GM21447 (cell line): ENCODE results near the gene MYO16.

ENCODE experiments used
- ATAC-seq: cut with Tn5 transposase; IDR thresholded peaks from one replicate; pipeline ENCODE4 v1.9.1; 2021; ENCODE audit not compliant: unreplicated experiment

MYO16 gene

DNA sequence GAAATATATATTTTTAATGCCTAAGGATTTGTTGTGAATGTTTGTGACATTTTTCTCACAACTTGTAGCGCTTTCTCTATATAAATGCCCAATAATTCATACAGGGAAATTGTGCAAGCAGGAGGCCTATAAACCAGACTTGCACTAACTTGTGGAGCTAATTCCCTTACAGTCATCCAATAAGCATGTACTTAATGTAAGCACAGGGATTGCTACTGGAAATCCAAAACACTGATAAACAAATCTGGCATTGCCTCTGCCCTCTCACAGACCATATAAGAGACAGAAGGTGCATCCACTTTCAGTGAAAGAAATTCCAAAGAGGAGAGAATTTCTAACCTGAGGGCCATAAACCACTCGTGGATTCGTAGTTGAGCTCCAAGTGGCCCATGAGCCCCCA, 518.8 kb downstream of the MYO16 start:
- ATAC-seq: no peak

GRCh38 chr13:109150696-109151095, 521.3 kb downstream of the MYO16 start:
- ATAC-seq: no peak

DNA sequence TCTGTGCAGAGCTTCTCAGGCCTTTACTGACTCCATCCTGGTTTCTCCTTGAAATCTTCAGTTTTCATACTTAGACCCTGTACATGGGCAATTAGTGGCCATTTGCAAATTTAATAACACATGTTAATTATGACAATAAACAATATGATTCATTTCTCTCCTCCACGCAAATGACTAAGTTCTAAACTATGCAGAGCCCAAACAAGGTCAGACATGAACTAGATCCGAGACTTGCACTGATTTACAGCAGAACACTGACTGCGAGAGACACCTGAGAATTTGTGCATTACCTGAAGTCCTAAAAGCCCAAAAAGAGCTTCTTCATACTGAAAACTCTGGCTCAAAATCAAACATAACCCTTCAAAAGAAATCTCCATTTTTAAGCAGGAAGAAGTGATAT, 521.8 kb downstream of the MYO16 start:
- no peak for ATAC-seq

DNA sequence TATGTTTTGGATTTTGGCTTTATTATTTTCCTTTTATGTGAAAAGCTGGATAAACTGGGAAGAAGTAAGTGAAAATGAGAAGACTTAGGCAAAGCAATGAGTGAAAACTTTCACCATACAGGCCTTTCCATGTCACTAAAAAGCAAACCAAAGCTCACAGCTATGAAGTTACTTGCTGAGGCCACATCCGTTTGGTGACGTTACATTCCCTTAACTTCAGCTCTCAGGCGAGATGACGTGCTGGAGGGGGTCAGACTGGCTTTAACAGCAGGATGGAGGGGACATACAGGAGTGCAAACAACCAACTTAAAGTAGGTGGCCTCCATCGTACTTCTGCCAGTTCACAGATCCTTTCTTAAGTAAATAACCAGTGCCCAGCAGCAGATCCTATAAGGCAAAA, 522.3 kb downstream of the MYO16 start:
- ATAC-seq: no peak

- no peak for ATAC-seq
These were observed 523.0 kb downstream of the MYO16 start for GRCh38 chr13:109152311-109152820.

DNA sequence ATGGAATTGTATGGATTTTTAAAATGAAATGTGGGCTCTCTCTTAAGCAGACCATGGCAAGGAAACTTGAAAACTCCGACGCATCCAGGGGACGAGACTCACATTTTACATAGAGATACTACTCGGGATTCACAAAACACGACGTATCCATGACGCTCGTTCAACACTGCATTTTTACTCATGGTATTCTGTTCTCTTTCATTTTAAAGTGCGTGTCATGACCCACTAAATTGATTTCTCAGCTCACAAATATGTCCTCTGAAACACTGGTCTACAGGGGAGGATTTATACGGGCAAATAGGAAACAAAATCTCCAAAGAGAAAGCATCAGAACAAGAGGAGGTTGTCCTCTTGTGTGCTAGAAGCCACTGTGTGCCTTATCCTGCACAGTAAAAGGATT, 523.5 kb downstream of the MYO16 start:
- ATAC-seq: no peak

GRCh38 chr13:109154146-109154545, 524.7 kb downstream of the MYO16 start:
- no peak for ATAC-seq

DNA sequence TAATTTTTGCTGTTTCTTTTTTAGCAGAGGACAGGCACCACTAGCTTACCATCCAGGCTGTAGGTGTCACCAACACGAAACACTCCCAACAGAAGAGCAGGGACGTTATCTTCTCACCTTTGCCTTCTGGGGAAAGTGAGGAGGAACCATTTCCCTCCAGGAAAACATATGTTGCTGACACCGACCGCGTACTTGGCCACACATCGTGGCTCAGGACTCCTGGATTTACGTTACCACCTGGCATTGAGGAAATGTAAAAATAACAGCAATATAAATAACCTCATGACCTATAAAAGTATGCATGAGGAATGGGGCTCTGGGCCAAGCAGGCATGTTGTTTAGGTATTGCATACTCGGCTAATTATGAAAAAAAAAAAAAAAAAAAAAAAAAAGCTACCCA, 525.1 kb downstream of the MYO16 start:
- ATAC-seq: no peak

DNA sequence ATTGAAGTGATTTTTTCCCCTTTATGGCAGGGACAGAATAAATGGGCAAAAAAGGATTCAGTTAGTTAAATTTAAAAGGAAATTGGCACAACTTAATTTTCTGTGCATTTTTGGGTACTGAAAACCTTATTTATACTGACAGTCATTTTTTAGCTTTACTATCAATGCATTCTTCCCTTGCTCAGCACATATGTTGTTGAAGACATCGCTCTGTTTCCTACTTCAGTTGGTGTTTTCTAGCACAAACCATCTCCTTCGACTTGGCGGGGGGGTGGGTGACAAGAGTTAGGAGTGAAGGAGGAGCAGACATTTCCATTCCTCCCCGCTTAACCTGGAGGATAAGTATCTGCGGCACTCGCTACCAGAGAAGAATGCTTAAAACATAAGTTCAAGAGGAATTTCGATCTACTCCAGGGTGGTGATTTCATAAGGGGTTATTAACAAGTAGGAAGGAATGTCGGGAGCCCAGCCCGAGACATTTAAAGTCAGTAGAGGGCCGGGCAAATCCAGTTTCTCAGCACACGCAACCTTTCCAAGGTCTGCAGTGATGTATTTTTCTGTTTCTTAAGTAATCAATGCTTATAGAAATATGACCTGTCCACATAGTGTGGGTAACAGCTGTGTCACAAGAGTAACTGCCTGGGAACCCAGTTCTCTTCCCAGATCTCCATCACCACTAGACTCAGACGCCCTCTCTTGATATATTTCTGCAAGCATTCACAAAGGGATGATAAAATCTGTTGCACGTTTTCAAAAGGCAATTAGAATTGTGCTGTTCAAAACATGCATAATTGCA, 525.8 kb downstream of the MYO16 start:
- ATAC-seq: no peak

DNA sequence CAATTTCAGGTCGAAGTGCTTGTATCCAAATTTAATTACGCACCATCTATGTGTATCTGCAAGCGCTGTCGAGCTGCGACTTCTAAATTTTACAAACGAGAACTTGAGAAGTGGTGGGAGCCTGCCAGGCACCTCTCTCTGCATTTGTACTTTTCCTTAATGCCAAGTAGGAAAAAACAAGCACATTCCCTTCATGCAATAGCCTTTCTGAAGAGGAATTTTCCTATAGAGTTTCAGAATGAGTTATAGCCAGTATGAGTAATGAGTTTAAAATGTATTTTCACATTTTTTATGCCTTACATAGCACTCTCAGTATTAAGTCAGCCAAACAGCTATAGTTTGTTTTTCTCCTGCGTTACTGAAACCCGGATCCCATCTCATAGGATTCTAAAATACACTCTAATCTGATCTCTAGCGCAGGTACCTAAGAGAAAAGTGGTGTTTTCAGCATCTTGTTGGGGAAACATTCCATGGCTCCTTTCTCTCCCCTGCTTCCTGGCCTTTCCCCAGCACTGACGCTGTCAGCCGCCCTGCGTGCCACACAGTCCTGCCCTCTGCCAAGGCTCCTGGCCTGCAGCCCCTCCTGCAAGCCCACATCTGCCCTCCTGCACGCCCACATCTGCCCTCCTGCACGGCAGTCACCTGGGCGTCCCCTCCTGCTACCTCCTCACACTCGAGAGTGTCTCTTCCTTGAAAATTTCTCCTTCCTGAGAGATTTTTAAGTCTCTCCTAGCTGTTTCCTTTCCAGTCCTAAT, 526.9 kb downstream of the MYO16 start:
- no peak for ATAC-seq

DNA sequence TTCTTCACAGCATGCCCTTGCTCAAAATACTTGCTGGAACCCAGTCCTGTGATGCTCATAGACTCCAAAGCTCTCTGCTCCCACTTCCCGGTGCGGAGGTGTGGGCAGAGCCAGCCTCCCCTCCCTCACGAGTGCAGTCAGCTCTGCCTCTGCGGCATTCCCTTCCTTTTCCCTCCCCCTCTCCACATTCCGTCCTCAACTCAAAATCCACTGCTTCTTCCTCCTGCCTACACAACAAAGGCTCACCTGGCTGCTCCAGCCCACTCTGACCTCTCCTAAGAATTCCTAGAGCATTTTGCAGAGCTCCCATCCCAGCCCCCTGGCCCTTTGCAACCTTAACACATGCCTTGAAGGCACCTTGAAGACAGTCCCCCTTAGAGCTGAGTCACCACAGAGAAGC, 527.9 kb downstream of the MYO16 start:
- no peak for ATAC-seq

DNA sequence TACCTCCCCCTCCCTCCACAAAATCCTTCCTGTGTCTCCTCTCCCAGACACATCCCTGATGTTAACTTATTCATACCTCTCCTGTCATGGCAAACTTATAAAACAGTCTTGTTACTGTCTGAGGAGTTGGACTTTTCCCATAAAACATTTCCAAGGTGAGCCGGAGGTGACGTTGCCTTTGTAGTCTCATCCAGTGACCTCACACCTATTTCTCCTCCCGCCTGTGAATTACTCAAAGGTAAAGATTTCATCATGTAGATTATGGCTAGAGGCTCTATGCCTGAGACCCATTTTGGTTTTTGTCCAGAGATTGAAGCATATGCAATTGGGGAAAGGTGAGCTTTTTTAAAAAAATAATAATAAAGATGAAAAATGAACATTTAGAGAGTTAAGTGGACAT, 529.0 kb downstream of the MYO16 start:
- no peak for ATAC-seq

- ATAC-seq: no peak
These were observed 530.4 kb downstream of the MYO16 start for GRCh38 chr13:109159650-109160309.

GRCh38 chr13:109160357-109160756, 530.9 kb downstream of the MYO16 start:
- ATAC-seq: peak; percentile 45

- peak; percentile 36 for ATAC-seq
These were observed 531.7 kb downstream of the MYO16 start for GRCh38 chr13:109160887-109161669.

DNA sequence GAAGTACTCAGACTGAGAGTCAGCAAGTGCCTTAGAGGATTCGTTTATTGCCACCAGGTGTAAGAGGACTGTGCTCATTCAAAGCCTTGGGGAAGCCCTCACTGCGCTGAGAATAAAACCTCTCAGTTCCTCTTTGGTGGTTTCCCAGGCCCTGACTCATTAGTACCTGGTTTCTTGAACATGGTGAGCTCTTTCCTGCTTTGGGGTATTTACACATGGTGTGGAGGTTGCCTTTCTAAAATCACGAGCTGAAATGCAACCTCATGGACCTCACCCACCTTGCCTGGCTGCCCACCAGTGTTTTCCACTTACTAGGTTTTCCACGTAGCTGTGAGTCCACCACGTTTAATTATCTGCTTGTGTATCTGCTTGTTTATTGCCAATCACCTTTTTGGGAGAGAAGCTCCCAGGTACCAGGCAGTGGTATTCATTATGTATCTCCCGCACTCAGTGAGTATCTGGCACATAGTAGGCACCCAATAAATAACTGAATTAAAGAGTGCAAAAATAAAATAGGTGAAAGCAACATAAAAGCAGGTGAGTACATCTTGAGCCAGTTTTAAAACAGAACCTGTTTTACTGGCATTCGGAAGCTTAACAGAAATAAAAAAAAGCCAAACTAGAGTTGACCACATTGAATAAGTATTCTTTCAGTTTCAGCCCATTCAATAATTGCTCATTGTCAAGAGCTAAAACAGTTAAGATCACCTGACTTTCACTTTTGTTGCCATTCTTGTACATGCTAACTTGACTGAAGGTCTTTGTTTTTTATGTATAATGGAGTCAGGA, 533.0 kb downstream of the MYO16 start:
- ATAC-seq: peak; percentile 69

DNA sequence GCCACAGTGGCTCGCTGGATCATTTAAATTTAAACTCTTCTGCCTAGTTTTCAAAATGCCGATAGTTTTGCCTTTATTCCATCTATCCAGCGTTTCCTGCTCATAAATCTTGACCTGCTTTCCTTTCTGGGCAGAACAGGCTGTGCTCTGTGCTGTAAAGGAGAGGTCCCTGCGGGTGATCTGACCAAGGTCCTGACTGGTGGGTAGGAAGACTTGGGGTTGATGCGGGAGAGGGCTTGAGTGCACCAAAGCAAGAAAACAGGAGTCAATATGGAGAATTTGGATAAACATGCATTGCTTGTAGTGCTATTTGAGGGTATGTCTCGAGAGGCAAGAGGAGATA, 533.6 kb downstream of the MYO16 start:
- ATAC-seq: no peak

- ATAC-seq: no peak
These were observed 536.0 kb downstream of the MYO16 start for GRCh38 chr13:109165417-109165904.

- ATAC-seq: peak; percentile 30
These were observed 537.4 kb downstream of the MYO16 start for GRCh38 chr13:109166804-109167203.

- no peak for ATAC-seq
These were observed 542.7 kb downstream of the MYO16 start for GRCh38 chr13:109172136-109172535.
